PC-3 (cell line): Measurements from ENCODE around the gene RTL10.

ENCODE experiments used
- CTCF ChIP-seq: fragments of 300-600 bp; sonication (generic); conservative IDR thresholded peaks from 2 replicates; pipeline ENCODE4 v1.5.1; 2017; ENCODE audit warnings: antibody characterized with exemption, low read depth, mild to moderate bottlenecking, low read length
- EZH2 ChIP-seq: fragments of 300-600 bp; sonication (generic); IDR thresholded peaks from one replicate; pipeline ENCODE4 v1.6.1; 2017; ENCODE audit warnings: antibody characterized with exemption, mild to moderate bottlenecking, low read length; ENCODE audit not compliant: unreplicated experiment
- EZH2phosphoT487 ChIP-seq: fragments of 300-600 bp; sonication (generic); IDR thresholded peaks from 2 replicates; pipeline ENCODE4 v1.6.1; 2018; ENCODE audit warnings: mild to moderate bottlenecking, antibody characterized with exemption, low read length, borderline replicate concordance

- TF ChIP-seq CTCF (no peak), EZH2 (no peak), EZH2phosphoT487 (no peak)
These were observed 12.9 kb downstream of the RTL10 start for GRCh38 chr22:19841641-19842392.
